ENCODE data around the gene NOC4L.
"Not testable (repeated sequence)": the region's sequence is repeated elsewhere in the genome, so short reads cannot be mapped to it uniquely, and the experiment has no call there.

The NOC4L gene

GRCh38 chr12:132144115-132144809, at the start of gene NOC4L, which contains the start of gene DDX51:
TSS of gene NOC4L (plus strand) at chr12:132144457. CDS start at chr12:132144489, 32 bp downstream.
TSS of gene DDX51 (minus strand) at chr12:132144319. CDS start at chr12:132144296, 23 bp downstream.
- DNase-seq: peak; percentile 85

- DNase-seq: no peak
These were observed 48.5 kb upstream of the NOC4L start for GRCh38 chr12:132095520-132096409.

- no peak for DNase-seq
These were observed 44.5 kb upstream of the NOC4L start for GRCh38 chr12:132099739-132100138.

- no peak for DNase-seq
These were observed 43.8 kb upstream of the NOC4L start for GRCh38 chr12:132100306-132101065.

GRCh38 chr12:132102297-132102696, 42.0 kb upstream of the NOC4L start:
- DNase-seq: no peak

- not testable (repeated sequence) for DNase-seq
These were observed 41.2 kb upstream of the NOC4L start for GRCh38 chr12:132103072-132103471.

- no peak for DNase-seq
These were observed 40.5 kb upstream of the NOC4L start for GRCh38 chr12:132103542-132104308.

- DNase-seq: no peak
These were observed 38.8 kb upstream of the NOC4L start for GRCh38 chr12:132105467-132105866.

- no peak for DNase-seq
These were observed 37.3 kb upstream of the NOC4L start for GRCh38 chr12:132106921-132107320.

- DNase-seq: no peak
These were observed 35.9 kb upstream of the NOC4L start for GRCh38 chr12:132108211-132108832.

GRCh38 chr12:132109741-132110140, 34.5 kb upstream of the NOC4L start:
- DNase-seq: no peak

- DNase-seq: no peak
These were observed 33.6 kb upstream of the NOC4L start for GRCh38 chr12:132110677-132111076.

GRCh38 chr12:132111654-132112304, 32.5 kb upstream of the NOC4L start:
- no peak for DNase-seq

- DNase-seq: no peak
These were observed 29.6 kb upstream of the NOC4L start for GRCh38 chr12:132114667-132115066.

GRCh38 chr12:132115500-132115899, 28.8 kb upstream of the NOC4L start:
- no peak for DNase-seq

GRCh38 chr12:132116709-132117557, 27.3 kb upstream of the NOC4L start:
- DNase-seq: no peak

- DNase-seq: no peak
These were observed 26.7 kb upstream of the NOC4L start for GRCh38 chr12:132117558-132117875.

GRCh38 chr12:132118876-132119275, 25.4 kb upstream of the NOC4L start:
- no peak for DNase-seq

GRCh38 chr12:132121283-132121682, 23.0 kb upstream of the NOC4L start:
- no peak for DNase-seq

- DNase-seq: no peak
These were observed 20.1 kb upstream of the NOC4L start for GRCh38 chr12:132123970-132124765.
